ENCODE measurements around the gene EXOC4. TPM values are rescaled to one million over a fixed set of nuclear protein-coding genes. Genes with fewer than 3 reads are reported as not detected.

The EXOC4 gene
- total and polyA plus RNA-seq, 2 of the 8 experiments (the other 6 are each of a cell fraction or from before 2014, with no cell fraction given): 27.0 to 67.3 TPM

- POLR2A ChIA-PET (ENCODE audit: partially characterized antibody): interaction anchor here (1.1 kb wide), 1 partner anchor 12 kb away, joined by 3 read pairs; no protein-coding TSS in a partner anchor
- Histone ChIP-seq H3K23ac (ENCODE audit: insufficient read length) (no peak overlapping the region), H3K23me2 (ENCODE audit: low read depth, low read length) (peaks cover 2% of the 10 kb centered on the region; the same call in 1 of the 2 replicates), H4K8ac (ENCODE audit: extremely low read depth, insufficient read depth, low read length) (no peak overlapping the region), H3K27ac (ENCODE audit: low read depth, low read length) (no peak overlapping the region), H3K79me2 (ENCODE audit: control insufficient read depth in 1 of 2, insufficient read depth in 2 of 2, low read length in 2 of 2) (peaks cover 9 to 67% of the 10 kb centered on the region in 2 experiments; a peak in 3 of 4 replicates), H3K4me1 (replicated peaks in 1 of 4; ENCODE audit: control insufficient read depth in 3 of 4, insufficient read depth in 4 of 4, low read length in 3 of 4) (no peaks in the 10 kb centered on the region; a peak in 2 of 7 replicates), H2BK5ac (ENCODE audit: low read depth, low read length) (no peak overlapping the region), H2BK12ac (ENCODE audit: low read depth, low read length) (no peak overlapping the region), H4K20me1 (replicated peaks in 1 of 2; ENCODE audit: control insufficient read depth in 1 of 2, insufficient read depth in 2 of 2, low read length in 2 of 2) (peaks cover 0 to 2% of the 10 kb centered on the region in 2 experiments), H3K4ac (replicated peaks; ENCODE audit: insufficient read length, low read depth, low read length) (no peak overlapping the region), H2AFZ (ENCODE audit: low read length) (no peak overlapping the region), H3K9me3 (ENCODE audit: insufficient read depth in 2 of 2, low read depth in 1 of 2, low read length in 1 of 2) (no peaks in the 10 kb centered on the region), H3K36me3 (ENCODE audit: control insufficient read depth in 2 of 4, insufficient read depth in 4 of 4, low read length in 3 of 4) (no peaks in the 10 kb centered on the region), H2AK5ac (ENCODE audit: low read depth, low read length) (no peak overlapping the region), H3K14ac (ENCODE audit: insufficient read length) (no peak overlapping the region), H4K5ac (ENCODE audit: insufficient read length, low read depth, low read length) (no peak overlapping the region), H3K4me2 (ENCODE audit: insufficient read depth in 1 of 2, low read depth in 2 of 2, low read length in 2 of 2) (no peak overlapping the region), H3K18ac (ENCODE audit: extremely low read depth, low read length) (no peak overlapping the region), H2BK20ac (ENCODE audit: low read length) (no peak overlapping the region), H3K79me1 (ENCODE audit: low read depth, low read length) (peaks cover 5% of the 10 kb centered on the region), H3K4me3 (ENCODE audit: extremely low read depth in 1 of 4, insufficient read depth in 2 of 4, low read depth in 3 of 4, low read length in 4 of 4) (no peak overlapping the region), H2BK120ac (replicated peaks; ENCODE audit: low read depth, low read length) (no peak overlapping the region), H4K91ac (replicated peaks; ENCODE audit: insufficient read length, low read length) (no peak overlapping the region), H3K9ac (replicated peaks in 1 of 4; ENCODE audit: extremely low read depth in 1 of 4, low read depth in 3 of 4, low read length in 3 of 4) (no peak overlapping the region), H2BK15ac (ENCODE audit: low read length) (no peak overlapping the region), H3K27me3 (replicated peaks in 1 of 4; ENCODE audit: control insufficient read depth in 3 of 4, extremely low read depth in 1 of 4, insufficient read depth in 3 of 4, low read length in 3 of 4) (no peaks in the 10 kb centered on the region), H3K56ac (replicated peaks; ENCODE audit: insufficient read length, low read depth, low read length) (no peak overlapping the region)
- WGBS, 2 experiments (ENCODE audit: extremely low coverage in 1 of 2, insufficient coverage in 1 of 2, insufficient read length in 1 of 2, insufficient replicate concordance in 2 of 2, low coverage in 1 of 2, low lambda C conversion rate in 2 of 2, missing lambda C conversion rate in 1 of 2): 90% methylated on average over 2 of the region's 2 CpGs; no CpG with 5 or more reads in 1 of the 2 experiments
- TF ChIP-seq PHF8 (conservative IDR thresholded peaks at IDR 0.05; ENCODE audit: low read depth, low read length) (no peak), SIRT6 (IDR thresholded peaks at IDR 0.05; ENCODE audit: low read length) (no peak), SAP30 (IDR thresholded peaks at IDR 0.05; ENCODE audit: insufficient read depth, insufficient replicate concordance, low read length) (no peak), GABPA (IDR thresholded peaks at IDR 0.05; ENCODE audit: borderline replicate concordance, insufficient read depth, low read length) (no peak), HDAC2 (IDR thresholded peaks at IDR 0.05; ENCODE audit: borderline replicate concordance in 1 of 2, low read depth in 2 of 2, low read length in 2 of 2) (no peak), MAFK (IDR thresholded peaks at IDR 0.05; ENCODE audit: low read depth, low read length) (no peak), E2F6 (IDR thresholded peaks at IDR 0.05) (no peak)
- TF ChIP-seq, protein P1, sequence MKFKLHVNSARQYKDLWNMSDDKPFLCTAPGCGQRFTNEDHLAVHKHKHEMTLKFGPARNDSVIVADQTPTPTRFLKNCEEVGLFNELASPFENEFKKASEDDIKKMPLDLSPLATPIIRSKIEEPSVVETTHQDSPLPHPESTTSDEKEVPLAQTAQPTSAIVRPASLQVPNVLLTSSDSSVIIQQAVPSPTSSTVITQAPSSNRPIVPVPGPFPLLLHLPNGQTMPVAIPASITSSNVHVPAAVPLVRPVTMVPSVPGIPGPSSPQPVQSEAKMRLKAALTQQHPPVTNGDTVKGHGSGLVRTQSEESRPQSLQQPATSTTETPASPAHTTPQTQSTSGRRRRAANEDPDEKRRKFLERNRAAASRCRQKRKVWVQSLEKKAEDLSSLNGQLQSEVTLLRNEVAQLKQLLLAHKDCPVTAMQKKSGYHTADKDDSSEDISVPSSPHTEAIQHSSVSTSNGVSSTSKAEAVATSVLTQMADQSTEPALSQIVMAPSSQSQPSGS (IDR thresholded peaks at IDR 0.05; ENCODE audit: low read length): no peak
- DNase-seq (ENCODE audit: low read depth in 1 of 2, low spot score in 2 of 2) (no peak), FAIRE-seq (no peak)
- CTCF ChIA-PET (ENCODE audit: partially characterized antibody): no interaction called here
Observed at GRCh38 chr7:133255486-133255885, 2.6 kb downstream of the EXOC4 start.
